Astrocyte of the cerebellum (primary cell): ENCODE data around the gene ALLC.

Experiments
- DNase-seq: peaks from one replicate; pipeline ENCODE4 v3.0.0-alpha.2; 2011; ENCODE audit warnings: low read depth
- H3K4me3 ChIP-seq: 2 replicates; pipeline ENCODE4 v1.5.1; 2011; ENCODE audit warnings: mild to moderate bottlenecking, low read depth, low read length, moderate library complexity
- CTCF ChIP-seq: IDR thresholded peaks from 2 replicates; pipeline ENCODE4 v1.5.1; 2012; ENCODE audit warnings: low read length, low read depth, moderate library complexity, mild to moderate bottlenecking; ENCODE audit errors: missing control alignments
- in situ Hi-C: cut with HindIII; loops from 2 replicates; pipeline ENCODE4 v1.10.0; 2017; ENCODE audit warnings: low sequenced_read_pairs

Gene ALLC

GRCh38 chr2:3636586-3637310 is 21.3 kb upstream of the ALLC start:
- DNase-seq = no peak
- in situ Hi-C loops = no loop called here
- TF ChIP-seq CTCF = no peak

GRCh38 chr2:3637311-3637675 is 20.7 kb upstream of the ALLC start:
- TF ChIP-seq CTCF = no peak
- in situ Hi-C loops = no loop called here
- DNase-seq = no peak
- H3K4me3 ChIP-seq = no peak overlapping the region

More at GRCh38 chr2:3636586-3637310, 21.3 kb upstream of the ALLC start:
- no peak overlapping the region for H3K4me3 ChIP-seq

- in situ Hi-C loops = no loop called here
- TF ChIP-seq CTCF = no peak
- DNase-seq = no peak
- no peak overlapping the region for H3K4me3 ChIP-seq
These were observed 20.1 kb upstream of the ALLC start for GRCh38 chr2:3637692-3638455.

GRCh38 chr2:3638456-3638810 is 19.6 kb upstream of the ALLC start:
- no peak for TF ChIP-seq CTCF
- in situ Hi-C loops = no loop called here
- no peak overlapping the region for H3K4me3 ChIP-seq
- no peak for DNase-seq

- no peak for TF ChIP-seq CTCF
- H3K4me3 ChIP-seq = no peak overlapping the region
- in situ Hi-C loops = no loop called here
- DNase-seq = no peak
These were observed 18.9 kb upstream of the ALLC start for GRCh38 chr2:3639015-3639630.

- in situ Hi-C loops = no loop called here
- no peak overlapping the region for H3K4me3 ChIP-seq
- no peak for TF ChIP-seq CTCF
- DNase-seq = no peak
These were observed 18.3 kb upstream of the ALLC start for GRCh38 chr2:3639653-3640052.
